Endothelial cell of umbilical vein (primary cell): ENCODE measurements around the gene DACT2. TPM values are rescaled to one million over a fixed set of nuclear protein-coding genes. Genes with fewer than 3 reads are reported as not detected.

ENCODE experiments used
- BruUV-seq: library from RNA; stranded (reverse); fragments of 400-500 nt; replicated peaks from 2 replicates; lab custom pipeline; 2021; lab: Mats Ljungman, UMichigan
- CTCF ChIA-PET: fragments of 300-600, 350-600 bp; sonication (Branson Sonifier 250); formaldehyde crosslinking; loops from one replicate; lab custom pipeline; 2021; ENCODE audit warnings: antibody characterized with exemption, inconsistent platforms; lab: Charles Lee
- POLR2A ChIA-PET: fragments of 300-600, 350-600 bp; sonication (Branson Sonifier 250); formaldehyde crosslinking; loops from one replicate; lab custom pipeline; 2021; ENCODE audit warnings: antibody characterized with exemption, inconsistent platforms; lab: Charles Lee
- DNase-seq: peaks from one replicate; pipeline ENCODE4 v3.0.0-alpha.2; 2011; ENCODE audit warnings: low read depth, low spot score
- FAIRE-seq: peaks from 2 replicates; lab custom pipeline; 2011; peaks lifted over from hg19 to GRCh38; lab: Jason Lieb, UNC
- H2AFZ ChIP-seq: 2 replicates; pipeline ENCODE4 v1.6.0; 2012; ENCODE audit warnings: low read depth, low read length, control low read depth, inconsistent platforms
- H3K27ac ChIP-seq: 2 replicates; pipeline ENCODE4 v1.5.1; 2011; ENCODE audit warnings: low read depth, mild to moderate bottlenecking, control low read depth, low read length, moderate library complexity; ENCODE audit not compliant: insufficient read depth
- H3K27me3 ChIP-seq, 2 experiments: 2 replicates each; pipeline versions ENCODE4 v1.6.0 to v1.6.1; 2011; ENCODE audit warnings: low read length in 2 of 2, mixed read lengths in 1 of 2; ENCODE audit not compliant: control insufficient read depth in 2 of 2, insufficient read depth in 2 of 2
- H3K36me3 ChIP-seq, 2 experiments: 2 replicates in 1 of 2; 3 replicates in 1 of 2; pipeline ENCODE4 v1.5.1; 2011; ENCODE audit warnings: low read length in 2 of 2, mild to moderate bottlenecking in 1 of 2, moderate library complexity in 1 of 2; ENCODE audit not compliant: control insufficient read depth in 2 of 2, insufficient read depth in 2 of 2; ENCODE audit errors: extremely low read depth in 1 of 2
- H3K4me1 ChIP-seq: 3 replicates; pipeline ENCODE4 v1.5.1; 2011; ENCODE audit warnings: mild to moderate bottlenecking, low read length; ENCODE audit not compliant: control insufficient read depth, insufficient read depth; ENCODE audit errors: extremely low read depth
- H3K4me2 ChIP-seq: 2 replicates; pipeline ENCODE4 v1.6.1; 2011; ENCODE audit warnings: low read length, control low read depth, mixed read lengths; ENCODE audit not compliant: insufficient read depth
- H3K4me3 ChIP-seq, 3 experiments: fragments of 200-600 bp in 1 of 3; sonication (generic), shearing (Covaris generic) in 1 of 3; replicated peaks in 1 of 3; 2 replicates each; pipeline ENCODE4 v1.5.1; 2011 to 2016; ENCODE audit warnings: control low read depth in 3 of 3, low read length in 3 of 3, mild to moderate bottlenecking in 2 of 3, inconsistent platforms in 1 of 3, low read depth in 1 of 3, moderate library complexity in 1 of 3; ENCODE audit not compliant: insufficient read depth in 1 of 3
- H3K79me2 ChIP-seq: 2 replicates; pipeline ENCODE4 v1.6.0; 2012; ENCODE audit warnings: low read length, inconsistent platforms; ENCODE audit not compliant: control insufficient read depth, insufficient read depth
- H3K9ac ChIP-seq: replicated peaks from 2 replicates; pipeline ENCODE3; 2011; ENCODE audit warnings: low read length, control low read depth; ENCODE audit not compliant: insufficient read depth; ENCODE audit errors: extremely low read depth
- H3K9me1 ChIP-seq: replicated peaks from 3 replicates; pipeline ENCODE4 v1.6.0; 2011; ENCODE audit warnings: mild to moderate bottlenecking, low read length; ENCODE audit not compliant: control insufficient read depth, insufficient read depth; ENCODE audit errors: extremely low read depth
- H3K9me3 ChIP-seq: replicated peaks from 2 replicates; pipeline ENCODE4 v1.5.1; 2012; ENCODE audit warnings: low read length, inconsistent platforms; ENCODE audit not compliant: control insufficient read depth, insufficient read depth
- H4K20me1 ChIP-seq: replicated peaks from 2 replicates; pipeline ENCODE3; 2011; ENCODE audit warnings: mild to moderate bottlenecking, low read length; ENCODE audit not compliant: control insufficient read depth, insufficient read depth; ENCODE audit errors: extremely low read depth
- EZH2 ChIP-seq: IDR thresholded peaks from 2 replicates; pipeline ENCODE4 v1.6.1; 2012; ENCODE audit warnings: borderline replicate concordance, low read depth, mild to moderate bottlenecking, moderate library complexity, low read length, inconsistent platforms; ENCODE audit not compliant: severe bottlenecking
- FOS ChIP-seq: IDR thresholded peaks from 2 replicates; pipeline ENCODE4 v1.6.1; 2011; ENCODE audit warnings: mild to moderate bottlenecking, low read length, moderate library complexity, borderline replicate concordance; ENCODE audit not compliant: insufficient read depth
- GATA2 ChIP-seq: IDR thresholded peaks from 2 replicates; pipeline ENCODE4 v1.7.0; 2011; ENCODE audit warnings: low read depth, mild to moderate bottlenecking, moderate library complexity, mixed read lengths, low read length; ENCODE audit not compliant: insufficient read length, insufficient read depth
- JUN ChIP-seq: IDR thresholded peaks from 2 replicates; pipeline ENCODE4 v1.6.1; 2011; ENCODE audit warnings: borderline replicate concordance, low read depth; ENCODE audit not compliant: insufficient read length, insufficient read depth
- MYC ChIP-seq: IDR thresholded peaks from one replicate; pipeline ENCODE4 v1.6.1; 2011; ENCODE audit warnings: mild to moderate bottlenecking, low read depth, low read length
- POLR2A ChIP-seq: IDR thresholded peaks from 2 replicates; pipeline ENCODE4 v1.6.1; 2012; ENCODE audit warnings: low read depth, mild to moderate bottlenecking, control low read depth, low read length
- POLR2AphosphoS5 ChIP-seq: IDR thresholded peaks from 2 replicates; pipeline ENCODE4 v1.6.1; 2012; ENCODE audit warnings: low read depth, mild to moderate bottlenecking, control low read depth, low read length, moderate library complexity; ENCODE audit not compliant: insufficient read depth
- dilution Hi-C: fragments of 300-500 bp; cut with MboI; formaldehyde crosslinking; loops from one replicate; pipeline ENCODE4 v1.15.0; 2019; ENCODE audit warnings: low sequenced_read_pairs; ENCODE audit not compliant: extremely low pct_ligation_motif_present
- intact Hi-C: fragments of 100-400 bp; cut with micrococcal nuclease; formaldehyde crosslinking; loops from one replicate; pipeline ENCODE4 v1.10.0; 2022
- polyA plus RNA-seq, 4 experiments: library from polyadenylated mRNA; depleted of rRNA in 3 of 4; stranded (reverse) in 3 of 4; unstranded in 1 of 4; fragments of >200 nt; gene quantifications; 2 replicates each; pipeline versions ENCODE4 v1.2.1 to v1.2.3, GENCODE V29; 2011 to 2012; ENCODE audit warnings: missing spikeins in 1 of 4
- total RNA-seq: library from RNA; stranded (reverse); gene quantifications from 2 replicates; pipeline ENCODE4 v1.2.3, GENCODE V29; 2021
- TF ChIP-seq, protein P1 (sequence below), 2 donors: IDR thresholded peaks; 1 replicate in 1 of 2; 2 replicates in 1 of 2; pipeline ENCODE4 v1.5.1; 2011; ENCODE audit warnings: low read length in 2 of 2, mild to moderate bottlenecking in 2 of 2, moderate library complexity in 2 of 2, control low read depth in 1 of 2, inconsistent platforms in 1 of 2, low read depth in 1 of 2; ENCODE audit not compliant: insufficient read depth in 1 of 2; ENCODE audit errors: extremely low read depth in 1 of 2
- TF ChIP-seq, protein P2 (sequence below): IDR thresholded peaks from 2 replicates; pipeline ENCODE4 v1.6.1; 2011; ENCODE audit not compliant: insufficient read depth, insufficient read length

Gene DACT2
- total and polyA plus RNA-seq, 2 donors (not counting 3 experiments of a cell fraction or from before 2014, with no cell fraction given) = not detected

DNA sequence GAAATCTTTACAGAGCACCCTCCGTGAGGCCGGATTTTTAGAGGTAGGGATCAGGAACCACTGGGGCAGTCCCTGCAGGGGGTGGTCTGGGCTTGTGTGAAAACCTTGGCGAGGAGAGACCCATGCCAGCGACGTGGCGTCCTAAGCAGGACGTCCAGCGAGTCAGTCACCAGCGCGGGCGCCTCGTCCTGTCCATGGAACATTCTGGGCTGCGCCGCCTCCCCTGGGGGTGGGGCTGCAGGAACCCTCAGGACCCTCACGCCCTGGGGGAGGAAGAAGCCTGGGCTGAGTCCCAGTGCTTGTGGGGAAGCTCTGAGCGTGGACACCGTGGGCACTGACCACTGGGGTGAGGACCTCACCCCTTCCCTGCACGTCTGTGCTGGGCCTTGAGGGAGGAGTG lies 25.7 kb upstream of the DACT2 start:
- no peaks in the 10 kb centered on the region for H3K27me3 ChIP-seq
- no TSS peak for BruUV-seq
- no peaks in the 10 kb centered on the region for H4K20me1 ChIP-seq
- no peak overlapping the region for H2AFZ ChIP-seq
- no peak for TF ChIP-seq FOS
- TF ChIP-seq MYC = no peak
- no peak for TF ChIP-seq EZH2
- TF ChIP-seq JUN = no peak
- no peak for TF ChIP-seq GATA2
- TF ChIP-seq, protein P1, sequence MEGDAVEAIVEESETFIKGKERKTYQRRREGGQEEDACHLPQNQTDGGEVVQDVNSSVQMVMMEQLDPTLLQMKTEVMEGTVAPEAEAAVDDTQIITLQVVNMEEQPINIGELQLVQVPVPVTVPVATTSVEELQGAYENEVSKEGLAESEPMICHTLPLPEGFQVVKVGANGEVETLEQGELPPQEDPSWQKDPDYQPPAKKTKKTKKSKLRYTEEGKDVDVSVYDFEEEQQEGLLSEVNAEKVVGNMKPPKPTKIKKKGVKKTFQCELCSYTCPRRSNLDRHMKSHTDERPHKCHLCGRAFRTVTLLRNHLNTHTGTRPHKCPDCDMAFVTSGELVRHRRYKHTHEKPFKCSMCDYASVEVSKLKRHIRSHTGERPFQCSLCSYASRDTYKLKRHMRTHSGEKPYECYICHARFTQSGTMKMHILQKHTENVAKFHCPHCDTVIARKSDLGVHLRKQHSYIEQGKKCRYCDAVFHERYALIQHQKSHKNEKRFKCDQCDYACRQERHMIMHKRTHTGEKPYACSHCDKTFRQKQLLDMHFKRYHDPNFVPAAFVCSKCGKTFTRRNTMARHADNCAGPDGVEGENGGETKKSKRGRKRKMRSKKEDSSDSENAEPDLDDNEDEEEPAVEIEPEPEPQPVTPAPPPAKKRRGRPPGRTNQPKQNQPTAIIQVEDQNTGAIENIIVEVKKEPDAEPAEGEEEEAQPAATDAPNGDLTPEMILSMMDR (IDR thresholded peaks at IDR 0.05; ENCODE audit: extremely low read depth in 1 of 2, insufficient read depth in 1 of 2, low read depth in 1 of 2, low read length in 2 of 2) = no peak
- no peak for TF ChIP-seq POLR2AphosphoS5
- TF ChIP-seq, protein P2, sequence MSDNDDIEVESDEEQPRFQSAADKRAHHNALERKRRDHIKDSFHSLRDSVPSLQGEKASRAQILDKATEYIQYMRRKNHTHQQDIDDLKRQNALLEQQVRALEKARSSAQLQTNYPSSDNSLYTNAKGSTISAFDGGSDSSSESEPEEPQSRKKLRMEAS = no peak
- no peak for TF ChIP-seq POLR2A
- no peaks in the 10 kb centered on the region for H3K4me1 ChIP-seq
- ChIA-PET POLR2A (no interaction called here), CTCF (no interaction called here)
- H3K9me3 ChIP-seq = no peaks in the 10 kb centered on the region
- H3K9ac ChIP-seq = no peak overlapping the region
- no peak overlapping the region for H3K4me2 ChIP-seq
- dilution Hi-C loops = no loop called here
- H3K36me3 ChIP-seq = no peaks in the 10 kb centered on the region
- DNase-seq = no peak
- intact Hi-C loops = no loop called here
- H3K79me2 ChIP-seq = no peaks in the 10 kb centered on the region
- no peak overlapping the region for H3K4me3 ChIP-seq
- H3K9me1 ChIP-seq = no peaks in the 10 kb centered on the region
- FAIRE-seq = no peak
- no peak overlapping the region for H3K27ac ChIP-seq
